A204.1 (cell line): ENCODE data around the gene CACNG7.
"Not testable (repeated sequence)": the region's sequence is repeated elsewhere in the genome, so short reads cannot be mapped to it uniquely, and the experiment has no call there.

Experiments
- FAIRE-seq: peaks from 2 replicates; lab custom pipeline; 2012; peaks lifted over from hg19 to GRCh38; lab: Jason Lieb, UNC

CACNG7 gene

GRCh38 chr19:53906211-53907192 is 2.6 kb upstream of the CACNG7 start:
- FAIRE-seq: no peak

GRCh38 chr19:53907193-53907581 is 1.9 kb upstream of the CACNG7 start:
- FAIRE-seq: no peak

- no peak for FAIRE-seq
These were observed 1.4 kb upstream of the CACNG7 start for GRCh38 chr19:53907690-53908089.

GRCh38 chr19:53908106-53908934 is 758 bp upstream of the CACNG7 start:
- no peak for FAIRE-seq

GRCh38 chr19:53909471-53910169 is 542 bp downstream of the CACNG7 start:
- FAIRE-seq: no peak

- FAIRE-seq: no peak
These were observed 1.1 kb downstream of the CACNG7 start for GRCh38 chr19:53910170-53910518.

GRCh38 chr19:53912653-53913052 is 3.6 kb downstream of the CACNG7 start:
- FAIRE-seq: no peak

GRCh38 chr19:53915000-53915399 is 5.9 kb downstream of the CACNG7 start:
- no peak for FAIRE-seq

GRCh38 chr19:53916004-53916403 is 6.9 kb downstream of the CACNG7 start:
- no peak for FAIRE-seq

- FAIRE-seq: no peak
These were observed 8.3 kb downstream of the CACNG7 start for GRCh38 chr19:53917356-53917755.

GRCh38 chr19:53927739-53928138 is 18.7 kb downstream of the CACNG7 start:
- no peak for FAIRE-seq

GRCh38 chr19:53936029-53936428 is 27.0 kb downstream of the CACNG7 start:
- no peak for FAIRE-seq

GRCh38 chr19:53942001-53942786 is 33.1 kb downstream of the CACNG7 start:
- no peak for FAIRE-seq

GRCh38 chr19:53944416-53944815 is 35.3 kb downstream of the CACNG7 start:
- FAIRE-seq: no peak

- no peak for FAIRE-seq
These were observed 35.9 kb downstream of the CACNG7 start for GRCh38 chr19:53944933-53945332.

- FAIRE-seq: no peak
These were observed 36.4 kb downstream of the CACNG7 start for GRCh38 chr19:53945441-53945840.

- no peak for FAIRE-seq
These were observed 36.9 kb downstream of the CACNG7 start for GRCh38 chr19:53945998-53946397.

- no peak for FAIRE-seq
These were observed 38.5 kb downstream of the CACNG7 start for GRCh38 chr19:53947624-53948023.

- not testable (repeated sequence) for FAIRE-seq
These were observed 39.5 kb downstream of the CACNG7 start for GRCh38 chr19:53948611-53949010.

- no peak for FAIRE-seq
These were observed 42.4 kb downstream of the CACNG7 start for GRCh38 chr19:53951436-53951835.

GRCh38 chr19:53951947-53952346 is 42.9 kb downstream of the CACNG7 start:
- no peak for FAIRE-seq

- FAIRE-seq: no peak
These were observed 44.3 kb downstream of the CACNG7 start for GRCh38 chr19:53953383-53953782.
